Measurements from ENCODE around the gene UBA6. TPM values are rescaled to one million over a fixed set of nuclear protein-coding genes. Genes with fewer than 3 reads are reported as not detected.

Gene UBA6
- total RNA-seq, 1 experiment from 2014 or later: 81.5 TPM

GRCh38 chr4:67634741-67635140, 66.2 kb downstream of the UBA6 start:
- H3K27ac Mint-ChIP-seq: no peak overlapping the region
- no peaks in the 10 kb centered on the region for H3K27me3 Mint-ChIP-seq (ENCODE audit: low read depth)
- H3K36me3 Mint-ChIP-seq: peaks cover 74% of the 10 kb centered on the region
- H3K4me3 Mint-ChIP-seq: no peak overlapping the region
- CTCF ChIA-PET: no interaction called here
- DNase-seq (ENCODE audit: low spot score) (no peak), ATAC-seq (no peak)
- H3K4me1 Mint-ChIP-seq: no peaks in the 10 kb centered on the region
- no peak for TF ChIP-seq PRRX2 (CRISPR knock-in tag; IDR thresholded peaks at IDR 0.05)
- TF ChIP-seq ZNF416 (CRISPR knock-in tag; IDR thresholded peaks at IDR 0.05): no peak
- TF ChIP-seq TEAD4 (CRISPR knock-in tag; IDR thresholded peaks at IDR 0.05): no peak
- POLR2A ChIA-PET: no interaction called here
- peaks cover 18% of the 10 kb centered on the region for H3K9me3 Mint-ChIP-seq

GRCh38 chr4:67632492-67632891, 68.5 kb downstream of the UBA6 start:
- ChIA-PET CTCF (no interaction called here), POLR2A (no interaction called here)
- Mint-ChIP-seq H3K9me3 (peaks cover 6% of the 10 kb centered on the region), H3K4me1 (no peaks in the 10 kb centered on the region), H3K4me3 (no peak overlapping the region), H3K27ac (no peak overlapping the region), H3K36me3 (peaks cover 64% of the 10 kb centered on the region), H3K27me3 (ENCODE audit: low read depth) (no peaks in the 10 kb centered on the region)
- DNase-seq (ENCODE audit: low spot score): no peak
- no peak for TF ChIP-seq ZBTB43 (CRISPR knock-in tag; IDR thresholded peaks at IDR 0.05)
- no peak for TF ChIP-seq NR1H2 (CRISPR knock-in tag; IDR thresholded peaks at IDR 0.05)
- no peak for TF ChIP-seq TCF7 (CRISPR knock-in tag; IDR thresholded peaks at IDR 0.05; ENCODE audit: low read depth)
- no peak for TF ChIP-seq ZNF416 (CRISPR knock-in tag; IDR thresholded peaks at IDR 0.05)
- TF ChIP-seq ZNF232 (CRISPR knock-in tag; IDR thresholded peaks at IDR 0.05): no peak
- TF ChIP-seq FOXJ3 (CRISPR knock-in tag; IDR thresholded peaks at IDR 0.05; ENCODE audit: borderline replicate concordance): no peak
- TF ChIP-seq EMX1 (CRISPR knock-in tag; IDR thresholded peaks at IDR 0.05): no peak
- no peak for TF ChIP-seq MYBL2 (CRISPR knock-in tag; IDR thresholded peaks at IDR 0.05)
- TF ChIP-seq ESRRA (CRISPR knock-in tag; IDR thresholded peaks at IDR 0.05; ENCODE audit: borderline replicate concordance): no peak
- no peak for TF ChIP-seq HMGA2 (CRISPR knock-in tag; IDR thresholded peaks at IDR 0.05)
- no peak for TF ChIP-seq ZNF263 (CRISPR knock-in tag; IDR thresholded peaks at IDR 0.05; ENCODE audit: low read depth)
- TF ChIP-seq CDX4 (CRISPR knock-in tag; IDR thresholded peaks at IDR 0.05; ENCODE audit: borderline replicate concordance): no peak
- ATAC-seq: no peak

DNA sequence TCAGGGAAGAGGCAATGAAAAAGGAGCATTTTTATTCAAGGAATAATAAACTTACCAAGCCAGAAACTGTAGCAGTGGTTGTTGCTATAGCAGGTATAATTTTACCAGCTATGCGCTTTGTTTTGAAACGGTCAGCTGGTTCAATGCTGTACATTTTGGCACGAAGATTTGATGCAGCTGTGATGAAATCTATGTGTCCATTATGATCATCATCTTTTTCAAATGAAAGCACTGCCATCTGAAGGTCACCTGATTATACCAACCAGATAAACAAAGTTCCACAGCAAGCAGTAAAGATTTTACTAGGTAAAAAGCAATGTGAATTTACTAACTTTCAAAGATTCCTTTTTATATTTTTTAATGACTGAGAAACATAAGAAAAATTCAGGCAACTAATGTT, 76.0 kb downstream of the UBA6 start:
- no peaks in the 10 kb centered on the region for H3K27me3 Mint-ChIP-seq (ENCODE audit: low read depth)
- H3K36me3 Mint-ChIP-seq: peaks cover 33% of the 10 kb centered on the region
- no peak overlapping the region for H3K27ac Mint-ChIP-seq
- POLR2A ChIA-PET: no interaction called here
- no peak for ATAC-seq
- H3K4me3 Mint-ChIP-seq: no peak overlapping the region
- CTCF ChIA-PET: no interaction called here
- H3K9me3 Mint-ChIP-seq: no peaks in the 10 kb centered on the region
- DNase-seq (ENCODE audit: low spot score): no peak
- H3K4me1 Mint-ChIP-seq: peaks cover 14% of the 10 kb centered on the region
- TF ChIP-seq ZNF281 (CRISPR knock-in tag; IDR thresholded peaks at IDR 0.05) (no peak), USF1 (CRISPR knock-in tag; IDR thresholded peaks at IDR 0.05) (no peak), JUN (CRISPR knock-in tag; IDR thresholded peaks at IDR 0.05) (no peak), SMAD4 (CRISPR knock-in tag; IDR thresholded peaks at IDR 0.05) (no peak), STAT6 (CRISPR knock-in tag; conservative IDR thresholded peaks at IDR 0.05; ENCODE audit: low read depth) (no peak), ZNF138 (CRISPR knock-in tag; conservative IDR thresholded peaks at IDR 0.05) (no peak), TEAD1 (CRISPR knock-in tag; IDR thresholded peaks at IDR 0.05) (no peak)
- TF ChIP-seq, protein P1, sequence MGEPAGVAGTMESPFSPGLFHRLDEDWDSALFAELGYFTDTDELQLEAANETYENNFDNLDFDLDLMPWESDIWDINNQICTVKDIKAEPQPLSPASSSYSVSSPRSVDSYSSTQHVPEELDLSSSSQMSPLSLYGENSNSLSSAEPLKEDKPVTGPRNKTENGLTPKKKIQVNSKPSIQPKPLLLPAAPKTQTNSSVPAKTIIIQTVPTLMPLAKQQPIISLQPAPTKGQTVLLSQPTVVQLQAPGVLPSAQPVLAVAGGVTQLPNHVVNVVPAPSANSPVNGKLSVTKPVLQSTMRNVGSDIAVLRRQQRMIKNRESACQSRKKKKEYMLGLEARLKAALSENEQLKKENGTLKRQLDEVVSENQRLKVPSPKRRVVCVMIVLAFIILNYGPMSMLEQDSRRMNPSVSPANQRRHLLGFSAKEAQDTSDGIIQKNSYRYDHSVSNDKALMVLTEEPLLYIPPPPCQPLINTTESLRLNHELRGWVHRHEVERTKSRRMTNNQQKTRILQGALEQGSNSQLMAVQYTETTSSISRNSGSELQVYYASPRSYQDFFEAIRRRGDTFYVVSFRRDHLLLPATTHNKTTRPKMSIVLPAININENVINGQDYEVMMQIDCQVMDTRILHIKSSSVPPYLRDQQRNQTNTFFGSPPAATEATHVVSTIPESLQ (CRISPR knock-in tag; IDR thresholded peaks at IDR 0.05): no peak
- TF ChIP-seq, protein P2, sequence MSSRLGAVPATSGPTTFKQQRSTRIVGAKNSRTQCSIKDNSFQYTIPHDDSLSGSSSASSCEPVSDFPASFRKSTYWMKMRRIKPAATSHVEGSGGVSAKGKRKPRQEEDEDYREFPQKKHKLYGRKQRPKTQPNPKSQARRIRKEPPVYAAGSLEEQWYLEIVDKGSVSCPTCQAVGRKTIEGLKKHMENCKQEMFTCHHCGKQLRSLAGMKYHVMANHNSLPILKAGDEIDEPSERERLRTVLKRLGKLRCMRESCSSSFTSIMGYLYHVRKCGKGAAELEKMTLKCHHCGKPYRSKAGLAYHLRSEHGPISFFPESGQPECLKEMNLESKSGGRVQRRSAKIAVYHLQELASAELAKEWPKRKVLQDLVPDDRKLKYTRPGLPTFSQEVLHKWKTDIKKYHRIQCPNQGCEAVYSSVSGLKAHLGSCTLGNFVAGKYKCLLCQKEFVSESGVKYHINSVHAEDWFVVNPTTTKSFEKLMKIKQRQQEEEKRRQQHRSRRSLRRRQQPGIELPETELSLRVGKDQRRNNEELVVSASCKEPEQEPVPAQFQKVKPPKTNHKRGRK (CRISPR knock-in tag; IDR thresholded peaks at IDR 0.05; ENCODE audit: borderline replicate concordance): no peak
